ENCODE data around the gene PLCXD3. TPM values are rescaled to one million over a fixed set of nuclear protein-coding genes. Genes with fewer than 3 reads are reported as not detected.
A peak's percentile ranks its signal among the peaks of the same experiment; 100 is the strongest.

Gene PLCXD3
- total RNA-seq, 1 donor: 17.7 TPM

DNA sequence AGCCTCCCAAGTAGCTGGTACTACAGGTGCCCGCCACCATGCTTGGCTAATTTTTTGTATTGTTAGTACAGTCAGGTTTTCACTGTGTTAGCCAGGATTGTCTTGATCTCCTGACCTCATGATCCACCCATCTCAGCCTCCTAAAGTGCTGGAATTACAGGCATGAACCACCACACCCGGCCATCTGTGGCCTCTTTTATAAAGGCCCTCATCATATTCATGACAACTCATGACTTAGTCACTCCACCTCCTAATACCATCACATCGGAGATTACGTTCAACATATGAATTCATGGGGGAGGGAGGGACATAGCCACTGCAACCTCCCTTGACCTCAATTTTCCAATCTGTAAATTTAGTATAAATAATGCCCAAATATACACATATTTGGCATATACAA is 27.2 kb upstream of the PLCXD3 start:
- no peak overlapping the region for H3K4me3 ChIP-seq (ENCODE audit: low read depth, low read length)
- TF ChIP-seq, protein P1, sequence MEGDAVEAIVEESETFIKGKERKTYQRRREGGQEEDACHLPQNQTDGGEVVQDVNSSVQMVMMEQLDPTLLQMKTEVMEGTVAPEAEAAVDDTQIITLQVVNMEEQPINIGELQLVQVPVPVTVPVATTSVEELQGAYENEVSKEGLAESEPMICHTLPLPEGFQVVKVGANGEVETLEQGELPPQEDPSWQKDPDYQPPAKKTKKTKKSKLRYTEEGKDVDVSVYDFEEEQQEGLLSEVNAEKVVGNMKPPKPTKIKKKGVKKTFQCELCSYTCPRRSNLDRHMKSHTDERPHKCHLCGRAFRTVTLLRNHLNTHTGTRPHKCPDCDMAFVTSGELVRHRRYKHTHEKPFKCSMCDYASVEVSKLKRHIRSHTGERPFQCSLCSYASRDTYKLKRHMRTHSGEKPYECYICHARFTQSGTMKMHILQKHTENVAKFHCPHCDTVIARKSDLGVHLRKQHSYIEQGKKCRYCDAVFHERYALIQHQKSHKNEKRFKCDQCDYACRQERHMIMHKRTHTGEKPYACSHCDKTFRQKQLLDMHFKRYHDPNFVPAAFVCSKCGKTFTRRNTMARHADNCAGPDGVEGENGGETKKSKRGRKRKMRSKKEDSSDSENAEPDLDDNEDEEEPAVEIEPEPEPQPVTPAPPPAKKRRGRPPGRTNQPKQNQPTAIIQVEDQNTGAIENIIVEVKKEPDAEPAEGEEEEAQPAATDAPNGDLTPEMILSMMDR (IDR thresholded peaks at IDR 0.05; ENCODE audit: insufficient read depth, low read length): no peak
- no peak for DNase-seq (ENCODE audit: low read depth)

DNA sequence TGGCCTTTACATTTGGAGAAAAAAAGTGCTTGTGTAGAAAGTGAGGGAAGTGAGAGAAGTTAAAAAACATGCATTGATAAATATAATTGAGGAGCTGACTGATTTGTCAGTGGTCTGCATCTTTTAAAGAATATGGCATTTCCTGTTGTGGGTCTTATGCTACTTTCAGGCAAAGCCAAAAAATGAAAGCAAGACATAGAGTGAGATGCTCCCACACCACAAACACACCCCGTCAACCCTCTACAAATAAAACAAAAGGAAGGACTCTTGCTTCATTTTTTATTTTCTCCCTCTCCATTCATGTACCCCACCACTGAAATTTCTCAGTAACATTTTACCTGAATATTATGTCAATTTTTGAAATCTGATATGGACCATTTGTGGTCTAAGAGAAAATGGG is 22.1 kb upstream of the PLCXD3 start:
- no peak for DNase-seq (ENCODE audit: low read depth)
- H3K4me3 ChIP-seq (ENCODE audit: low read depth, low read length): no peak overlapping the region
- TF ChIP-seq, protein P1 (IDR thresholded peaks at IDR 0.05; ENCODE audit: insufficient read depth, low read length): no peak

DNA sequence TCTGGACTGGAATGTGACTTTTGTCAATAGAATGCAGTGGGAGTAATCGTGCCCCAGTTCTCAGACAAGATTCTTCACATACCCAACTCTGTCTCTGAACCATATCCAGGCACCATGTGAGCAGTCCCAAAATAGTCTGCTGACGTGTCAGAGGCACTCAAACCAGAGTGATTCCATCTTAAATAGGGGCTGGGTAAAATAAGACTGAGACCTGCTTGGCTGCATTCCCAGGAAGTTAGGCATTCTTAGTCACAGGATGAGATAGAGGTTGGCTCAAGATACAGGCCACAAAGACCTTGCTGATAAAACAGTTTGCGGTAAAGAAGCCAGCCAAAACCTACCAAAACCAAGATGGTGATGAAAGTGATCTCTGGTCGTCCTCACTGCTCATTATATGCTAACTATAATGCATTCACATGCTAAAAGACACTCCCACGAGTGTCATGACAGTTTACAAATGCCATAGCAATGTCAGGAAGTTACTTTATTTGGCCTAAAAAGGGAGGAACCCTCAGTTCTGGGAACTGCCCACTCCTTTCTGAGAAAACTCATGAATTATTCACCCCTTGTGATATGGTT is 16.9 kb upstream of the PLCXD3 start:
- DNase-seq (ENCODE audit: low read depth): peak; percentile 100

DNA sequence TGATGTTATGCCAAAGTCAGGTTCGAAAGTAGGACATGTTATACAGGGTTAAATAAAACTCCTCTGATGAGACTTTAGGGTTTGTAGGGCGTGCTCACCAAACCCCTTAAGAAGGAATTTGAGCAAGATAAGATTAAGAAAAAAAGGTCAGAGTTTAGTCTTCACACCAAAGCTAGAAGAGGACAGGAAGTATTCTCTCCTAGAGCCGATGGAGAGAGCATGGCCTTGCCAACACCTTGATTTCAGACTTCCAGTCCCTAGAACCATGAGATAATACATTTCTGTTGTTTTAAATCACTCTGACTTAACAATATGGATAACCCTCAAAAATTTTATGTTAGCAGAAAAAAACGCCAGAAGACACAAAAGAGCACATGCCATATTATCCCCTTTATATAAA is 16.3 kb upstream of the PLCXD3 start:
- DNase-seq (ENCODE audit: low read depth): no peak
- TF ChIP-seq, protein P1 (IDR thresholded peaks at IDR 0.05; ENCODE audit: insufficient read depth, low read length): no peak
- H3K4me3 ChIP-seq (ENCODE audit: low read depth, low read length): no peak overlapping the region

More for the DNA sequence above, 16.9 kb upstream of the PLCXD3 start:
- TF ChIP-seq, protein P1 (IDR thresholded peaks at IDR 0.05; ENCODE audit: insufficient read depth, low read length): no peak
- H3K4me3 ChIP-seq (ENCODE audit: low read depth, low read length): no peak overlapping the region

DNA sequence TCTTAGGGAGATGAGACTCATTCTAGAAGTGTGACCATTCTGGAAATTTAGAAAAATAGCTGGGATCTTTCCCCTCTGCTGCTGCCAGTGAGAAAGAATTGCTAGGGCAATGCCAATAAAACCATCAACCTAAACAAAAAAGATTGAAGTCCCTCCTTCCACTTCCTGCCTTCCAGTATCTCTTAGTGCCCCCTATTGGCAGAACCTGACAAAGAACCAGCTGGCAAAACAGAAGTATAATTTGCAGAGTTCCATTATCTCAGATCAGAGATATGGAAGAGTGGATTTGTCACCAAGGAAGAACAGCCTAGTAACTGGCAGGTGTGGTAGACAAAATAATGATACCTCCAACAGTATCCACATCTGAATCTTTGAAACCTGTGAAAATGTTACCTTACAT is 13.8 kb upstream of the PLCXD3 start:
- no peak overlapping the region for H3K4me3 ChIP-seq (ENCODE audit: low read depth, low read length)
- DNase-seq (ENCODE audit: low read depth): no peak
- TF ChIP-seq, protein P1 (IDR thresholded peaks at IDR 0.05; ENCODE audit: insufficient read depth, low read length): peak; percentile 14

DNA sequence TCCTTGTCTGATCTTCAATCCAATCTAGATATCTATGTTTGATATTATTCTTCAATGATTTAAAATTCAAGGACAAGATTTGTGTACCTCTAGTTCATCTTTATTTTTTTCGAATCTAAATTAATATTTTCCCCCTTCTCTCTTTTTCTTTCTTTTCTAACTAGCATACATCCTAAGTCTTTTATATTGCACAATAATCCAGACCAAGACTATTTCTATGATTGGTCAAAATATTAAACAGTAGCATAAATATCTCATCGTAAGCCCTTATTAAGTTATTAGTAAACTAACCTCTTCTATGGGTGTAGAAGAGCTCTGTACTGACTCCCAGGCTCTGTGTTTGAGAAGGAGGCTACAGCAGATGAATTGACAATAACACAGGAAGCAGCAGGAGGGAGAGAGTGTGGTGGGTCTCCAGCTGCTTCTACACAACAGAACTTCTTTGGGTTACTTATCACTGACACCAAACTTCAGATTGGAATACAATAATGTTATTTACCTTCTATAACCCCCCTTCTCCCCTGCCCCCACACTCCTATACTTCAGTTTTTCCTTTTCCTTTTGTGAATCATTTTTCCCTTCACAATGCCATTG is 11.9 kb upstream of the PLCXD3 start:
- TF ChIP-seq, protein P1 (IDR thresholded peaks at IDR 0.05; ENCODE audit: insufficient read depth, low read length): no peak
- no peak for DNase-seq (ENCODE audit: low read depth)
- no peak overlapping the region for H3K4me3 ChIP-seq (ENCODE audit: low read depth, low read length)

DNA sequence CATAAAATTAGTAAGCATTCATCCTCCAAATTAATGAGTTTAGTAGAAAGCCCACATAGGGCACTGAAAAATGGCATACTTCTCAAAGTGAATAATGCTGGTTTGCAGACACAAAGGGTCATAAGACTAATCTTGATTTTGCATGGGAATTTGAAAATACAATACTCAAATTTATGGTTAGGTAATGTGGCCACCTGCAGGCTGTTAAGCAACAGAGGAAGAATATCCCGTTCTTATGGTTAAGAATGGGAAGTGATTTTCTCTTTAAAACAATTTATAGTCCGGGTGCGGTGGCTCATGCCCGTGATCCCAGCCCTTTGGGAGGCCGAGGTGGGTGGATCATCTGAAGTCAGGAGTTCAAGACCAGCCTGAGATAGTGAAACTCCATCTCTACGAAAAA is 9.4 kb upstream of the PLCXD3 start:
- DNase-seq (ENCODE audit: low read depth): peak; percentile 39
- TF ChIP-seq, protein P1 (IDR thresholded peaks at IDR 0.05; ENCODE audit: insufficient read depth, low read length): peak; percentile 28
- no peak overlapping the region for H3K4me3 ChIP-seq (ENCODE audit: low read depth, low read length)
